A673 (cell line): ENCODE measurements around the gene RSPH1.

Experiments
- CTCF ChIP-seq: fragments of 300-800, 200-600 bp; sonication (generic); conservative IDR thresholded peaks from 2 replicates; pipeline ENCODE4 v1.5.1; 2017; ENCODE audit warnings: low read depth, mild to moderate bottlenecking, antibody characterized with exemption, low read length, moderate library complexity, mixed read lengths
- EZH2 ChIP-seq: fragments of 200-600 bp; sonication (generic); IDR thresholded peaks from 2 replicates; pipeline ENCODE4 v1.6.1; 2017; ENCODE audit warnings: borderline replicate concordance, low read depth, mild to moderate bottlenecking, mixed read lengths, antibody characterized with exemption, low read length; ENCODE audit not compliant: poor library complexity, severe bottlenecking

GRCh38 chr21:42480736-42481135, 15.3 kb downstream of the RSPH1 start:
- TF ChIP-seq CTCF = no peak
- TF ChIP-seq EZH2 = no peak
